Posterior cingulate gyrus (tissue), 11 donors: ENCODE results near the gene DYNLT3.
A peak's percentile ranks its signal among the peaks of the same experiment; 100 is the strongest.

ENCODE experiments used
- DNase-seq, 10 donors: peaks; one replicate each; pipeline versions ENCODE4 v3.0.0 to v3.0.0-alpha.2; 2020 to 2021; ENCODE audit warnings: mixed read lengths in 3 of 10
- intact Hi-C: fragments of 100-400 bp; cut with DNase I; formaldehyde crosslinking; loops from one replicate; pipeline ENCODE4 v1.15.1; 2023

DYNLT3 gene, protein sequence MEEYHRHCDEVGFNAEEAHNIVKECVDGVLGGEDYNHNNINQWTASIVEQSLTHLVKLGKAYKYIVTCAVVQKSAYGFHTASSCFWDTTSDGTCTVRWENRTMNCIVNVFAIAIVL

DNA sequence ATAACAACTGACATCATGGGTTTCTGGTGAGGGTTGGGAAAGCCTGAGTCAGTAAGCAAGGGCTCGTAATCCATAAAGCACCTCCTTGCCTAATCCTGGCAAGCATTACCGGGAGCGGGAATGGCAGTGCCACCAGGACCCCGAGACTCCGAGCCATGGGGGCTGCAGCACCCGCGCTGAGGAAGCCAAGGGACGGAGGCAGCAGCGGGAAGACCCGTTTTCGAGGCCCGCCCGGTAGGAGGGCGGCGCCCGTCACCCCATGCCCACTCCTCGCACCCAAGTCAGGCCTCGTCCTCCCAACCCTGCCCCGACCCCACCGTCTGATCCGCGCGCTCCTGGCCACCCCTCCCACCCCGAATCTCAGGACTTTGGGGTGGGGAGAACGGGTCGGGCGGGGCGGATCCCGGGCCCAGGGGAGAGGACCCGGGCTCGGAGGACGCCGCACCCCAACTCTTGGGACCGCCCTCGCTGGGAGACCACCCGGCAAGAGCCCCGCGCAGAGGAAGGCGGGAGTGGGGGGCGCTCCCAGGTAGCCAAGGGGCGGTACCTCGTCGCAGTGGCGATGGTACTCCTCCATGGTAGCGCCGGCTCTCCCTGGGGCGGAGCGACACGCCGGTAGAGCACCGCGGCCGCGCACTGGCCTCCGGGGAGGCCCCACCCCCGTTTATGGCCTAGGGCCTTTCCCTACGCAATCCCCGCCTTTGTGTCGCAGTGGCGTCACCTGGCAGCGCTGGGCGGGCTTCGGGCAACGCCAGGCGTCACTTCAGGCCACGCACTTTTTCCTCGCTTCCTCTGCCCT, at the start of gene DYNLT3:
Gene DYNLT3, minus strand, starts transcription at position 638 of the 799 bp plus-strand sequence. Its CDS starts 61 bp downstream, at position 577.
- DNase-seq: peak; percentile 51 to 96 (median 68)
- intact Hi-C loops: no loop called here

DNA sequence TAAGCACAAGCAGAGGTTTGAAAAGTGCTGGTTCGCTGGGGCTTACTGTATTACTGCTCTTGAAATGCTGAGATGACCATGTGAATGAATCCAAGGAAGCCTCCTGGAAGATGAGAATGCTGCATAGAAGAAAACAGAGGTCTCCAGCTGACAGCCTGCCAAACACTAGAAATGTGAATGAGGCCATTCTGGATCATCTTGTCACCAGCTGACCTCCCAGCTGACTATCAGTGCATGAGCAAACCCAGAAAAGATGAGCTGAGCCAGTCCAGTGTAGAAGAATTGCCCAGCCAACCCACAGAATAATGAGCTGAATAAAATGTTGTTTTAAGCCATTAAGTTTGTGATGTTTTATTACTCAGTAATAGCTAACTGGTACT, 49.1 kb upstream of the DYNLT3 start:
- intact Hi-C loops: no loop called here
- DNase-seq: peak in 2 of 10 donors; percentile 1 to 9

DNA sequence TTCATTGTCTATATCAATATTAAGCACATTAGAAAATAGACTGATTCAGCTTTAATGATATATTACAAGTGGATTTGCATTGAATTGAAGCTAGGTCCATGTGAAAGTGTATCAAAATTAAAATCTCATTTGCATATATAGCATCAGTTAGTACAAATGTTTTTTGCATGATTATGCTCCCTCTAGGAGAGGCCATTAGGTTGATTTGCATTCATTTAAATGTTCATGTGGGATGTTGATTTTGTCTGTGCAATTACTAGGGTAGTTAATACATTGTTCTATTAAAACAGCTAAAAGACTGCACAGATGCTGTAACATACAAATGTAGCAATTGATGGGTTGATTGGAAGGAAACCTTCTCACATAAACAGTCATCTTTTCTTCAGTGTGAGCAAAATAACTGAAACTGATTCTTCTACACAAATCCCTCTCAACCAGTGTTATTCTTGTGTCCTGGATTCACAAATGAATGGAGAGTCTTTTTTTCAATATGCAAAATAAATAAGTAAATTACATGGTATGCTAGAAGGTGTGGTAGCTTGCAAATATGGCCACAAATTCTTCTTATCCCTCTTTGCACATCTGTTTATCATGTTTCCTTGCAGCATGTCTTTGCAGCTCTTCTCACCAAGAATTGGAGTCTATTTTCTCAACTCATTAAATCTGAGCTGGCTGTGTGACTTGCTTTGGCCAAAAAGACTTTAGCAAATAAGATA, 48.6 kb upstream of the DYNLT3 start:
- intact Hi-C loops: no loop called here
- no peak for DNase-seq

DNA sequence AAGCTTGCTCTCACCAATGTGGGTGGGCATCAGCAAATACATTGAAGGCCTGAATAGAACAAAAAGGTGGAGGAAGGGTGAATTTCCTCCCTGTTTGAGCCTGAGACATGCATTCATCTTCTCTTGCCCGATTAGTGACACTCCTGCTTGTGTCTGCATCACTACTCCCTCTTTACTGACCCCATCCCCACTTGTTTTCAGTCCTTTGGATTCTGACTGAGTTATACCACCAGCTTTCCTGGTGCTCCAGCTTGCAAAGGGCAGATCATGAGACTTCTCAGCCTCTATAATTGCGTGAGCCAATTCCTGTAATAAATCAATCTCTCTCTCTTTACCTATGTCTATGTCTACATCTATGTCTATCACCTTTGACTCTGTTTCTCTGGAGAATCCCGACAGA, 47.4 kb upstream of the DYNLT3 start:
- intact Hi-C loops: no loop called here
- no peak for DNase-seq

DNA sequence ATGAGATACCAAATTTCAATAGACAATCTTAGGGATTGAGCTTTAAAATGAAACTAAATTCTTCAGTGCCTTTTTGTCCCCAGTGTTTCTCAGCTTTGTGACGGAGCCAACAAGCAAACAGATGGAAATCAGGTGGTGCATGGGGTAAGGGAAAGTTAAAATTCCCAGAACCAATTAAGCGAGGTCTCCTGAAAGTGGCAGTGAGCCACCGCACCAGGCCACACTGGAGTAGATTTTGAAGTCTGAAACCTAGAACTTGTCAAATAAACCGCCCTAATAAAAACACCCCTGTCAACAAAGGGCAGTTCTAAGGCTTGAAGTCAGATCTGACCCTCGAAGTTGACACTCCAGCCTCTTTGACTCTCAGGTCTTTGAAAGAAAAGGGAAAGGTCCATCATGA, 40.6 kb upstream of the DYNLT3 start:
- no peak for DNase-seq
- intact Hi-C loops: no loop called here

DNA sequence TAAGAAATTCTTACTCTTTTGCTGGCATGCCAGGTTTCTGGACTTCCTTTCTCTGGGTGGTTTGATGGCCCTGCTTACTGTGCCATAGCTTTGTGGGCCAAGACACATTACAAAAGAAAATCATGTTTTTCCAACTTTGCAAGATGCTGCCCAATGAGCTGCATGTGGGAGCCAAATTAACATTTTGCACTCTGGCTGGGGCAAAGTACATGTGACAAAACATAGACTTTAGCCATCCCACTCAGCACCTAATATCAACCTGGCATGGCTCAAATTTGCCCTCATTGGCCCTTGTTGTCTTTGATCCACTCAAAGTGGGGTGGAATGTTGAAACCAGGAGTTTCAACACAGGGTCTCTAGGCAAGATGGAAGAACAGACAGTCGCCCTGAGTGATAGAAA, 40.0 kb upstream of the DYNLT3 start:
- intact Hi-C loops: no loop called here
- DNase-seq: no peak

DNA sequence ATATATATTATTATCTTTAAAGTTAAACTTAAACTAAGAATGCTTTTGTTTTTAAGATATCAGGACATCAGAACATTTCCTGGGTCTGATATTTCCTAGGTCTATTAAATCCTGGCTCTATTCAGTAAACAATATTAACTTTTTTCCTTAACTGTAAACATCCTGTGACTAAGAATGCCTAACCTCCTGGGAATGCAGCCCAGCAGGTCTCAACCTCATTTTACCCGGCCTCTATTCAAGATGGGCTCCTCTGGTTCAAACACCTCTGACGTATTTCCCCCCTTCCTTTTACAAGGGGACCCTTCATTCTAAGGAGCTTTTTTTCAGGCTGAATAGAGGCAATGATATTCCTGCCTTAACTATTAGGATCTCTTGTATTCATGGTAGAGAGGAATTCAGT, 35.8 kb upstream of the DYNLT3 start:
- intact Hi-C loops: no loop called here
- no peak for DNase-seq

DNA sequence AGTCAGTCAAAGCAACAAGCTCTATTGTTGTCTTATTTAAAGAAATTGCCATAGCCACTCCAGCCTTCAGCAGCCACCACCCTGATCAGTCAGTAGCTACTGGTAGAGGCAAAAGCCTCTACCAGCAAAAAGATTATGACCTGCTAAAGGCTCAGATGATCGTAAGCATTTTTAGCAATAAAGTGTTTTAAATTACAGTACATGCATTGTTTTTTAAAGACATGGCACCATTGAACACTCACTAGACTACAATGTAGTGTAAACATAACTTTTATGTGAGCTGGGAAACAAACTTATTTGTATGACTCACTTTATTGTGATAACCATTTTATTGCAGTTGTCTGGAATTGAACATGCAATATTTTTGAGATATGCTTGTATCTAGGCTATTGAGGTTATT, 32.3 kb upstream of the DYNLT3 start:
- DNase-seq: no peak
- intact Hi-C loops: no loop called here

DNA sequence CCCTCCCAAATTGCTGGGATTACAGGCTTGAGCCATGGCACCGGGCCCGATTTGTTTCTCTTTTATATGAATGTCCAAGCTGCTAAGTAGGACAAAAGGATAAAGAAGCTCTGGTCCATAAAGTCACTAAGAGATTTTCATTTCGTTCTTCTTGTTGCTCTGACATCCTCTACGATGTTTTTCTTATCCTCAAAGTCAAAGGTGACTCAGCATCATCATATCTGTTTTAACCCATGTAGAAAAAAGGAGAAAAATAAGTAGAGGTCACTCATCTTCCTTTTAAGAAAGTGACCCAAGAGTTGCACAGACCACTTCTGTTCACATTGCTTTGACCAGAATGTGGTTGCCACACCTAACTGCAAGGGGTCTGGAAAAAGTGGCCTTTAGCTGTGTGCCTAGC, 29.3 kb upstream of the DYNLT3 start:
- DNase-seq: peak in 1 of 10 donors; percentile 35
- intact Hi-C loops: no loop called here

DNA sequence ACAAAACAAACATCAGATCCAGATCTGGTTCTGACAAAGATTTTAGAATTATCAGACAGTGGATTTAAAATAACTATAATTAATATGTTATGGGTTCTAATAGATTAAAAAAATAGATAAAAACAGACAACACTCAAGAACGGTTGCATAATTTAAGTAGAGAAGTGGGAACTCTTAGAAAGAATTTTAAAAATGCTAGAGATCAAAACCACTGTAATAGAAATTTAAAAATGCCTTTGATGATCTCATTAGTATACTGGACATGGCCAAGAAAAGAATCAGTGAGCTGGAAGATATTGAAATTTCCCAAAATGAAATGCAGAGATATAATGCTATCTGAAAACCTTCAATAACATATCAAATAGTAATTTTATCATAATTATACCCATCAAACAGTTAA, 28.3 kb upstream of the DYNLT3 start:
- intact Hi-C loops: no loop called here
- DNase-seq: no peak

DNA sequence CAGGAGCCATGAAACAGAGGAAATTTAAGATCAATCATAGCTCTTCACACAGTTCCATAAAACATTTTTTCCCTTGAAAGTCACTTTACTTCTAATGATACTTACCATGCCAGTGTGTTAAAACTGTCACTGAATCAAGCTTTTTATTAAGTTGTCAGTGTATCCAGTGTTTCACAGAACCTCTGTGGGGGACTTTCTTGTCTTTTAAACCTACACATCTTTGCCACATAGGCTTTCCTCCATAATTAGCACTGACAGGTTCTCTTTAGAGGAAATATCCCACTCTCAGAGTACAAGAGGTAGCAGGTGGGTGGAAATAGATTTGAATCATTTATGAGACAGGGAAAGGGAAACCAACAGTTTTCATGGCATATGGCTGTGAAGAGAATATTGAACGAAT, 25.8 kb upstream of the DYNLT3 start:
- no peak for DNase-seq
- intact Hi-C loops: no loop called here

DNA sequence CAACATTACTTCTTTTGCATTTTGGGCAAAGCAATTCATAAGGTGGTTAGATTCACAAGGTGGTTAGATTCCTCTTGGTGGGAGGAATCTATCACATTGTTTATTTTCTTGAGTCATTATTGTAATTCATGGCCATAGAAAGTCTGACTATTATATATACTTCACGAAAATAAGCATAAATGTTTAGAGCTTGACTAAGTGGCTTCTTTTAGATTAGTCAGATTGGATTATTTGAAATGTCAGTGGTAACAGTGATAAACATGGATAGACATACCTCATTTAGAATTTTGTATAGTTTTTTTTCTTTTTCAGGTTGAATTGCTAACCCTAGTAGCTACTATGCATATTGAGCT, 24.9 kb upstream of the DYNLT3 start:
- intact Hi-C loops: no loop called here
- DNase-seq: no peak

DNA sequence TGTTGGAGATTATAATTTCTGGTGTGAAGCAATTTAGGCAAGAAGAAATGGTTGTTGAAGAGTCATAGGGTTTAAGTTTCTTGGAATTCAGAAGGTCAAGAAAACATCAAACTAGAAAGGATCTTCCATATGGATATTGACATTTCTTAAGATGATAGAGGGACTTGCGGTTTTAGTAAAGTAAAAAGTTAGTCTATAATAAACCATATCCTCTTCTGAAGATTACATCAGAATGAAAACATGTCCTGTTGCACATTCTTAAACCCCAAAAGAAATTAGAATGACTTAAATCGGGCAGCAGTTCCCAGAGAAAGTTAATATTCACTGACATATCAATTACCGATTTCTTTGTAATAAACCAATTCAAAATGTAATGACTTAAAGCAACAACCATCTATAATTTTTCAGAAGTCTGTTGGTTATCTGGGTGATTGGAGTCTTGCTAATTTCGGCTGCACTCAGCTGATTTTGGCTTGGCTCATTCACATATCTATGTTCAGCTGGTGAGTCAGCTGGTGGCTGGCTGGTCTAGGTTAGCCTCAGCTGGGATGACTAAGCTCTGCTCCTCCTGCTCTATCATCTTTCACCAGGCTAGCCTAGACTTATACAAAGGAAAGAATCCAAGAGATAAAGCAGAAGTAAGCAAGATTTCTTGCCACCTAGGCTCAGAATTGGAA, 24.4 kb upstream of the DYNLT3 start:
- intact Hi-C loops: no loop called here
- peak in 7 of 10 donors; percentile 6 to 81 (median 33) for DNase-seq

DNA sequence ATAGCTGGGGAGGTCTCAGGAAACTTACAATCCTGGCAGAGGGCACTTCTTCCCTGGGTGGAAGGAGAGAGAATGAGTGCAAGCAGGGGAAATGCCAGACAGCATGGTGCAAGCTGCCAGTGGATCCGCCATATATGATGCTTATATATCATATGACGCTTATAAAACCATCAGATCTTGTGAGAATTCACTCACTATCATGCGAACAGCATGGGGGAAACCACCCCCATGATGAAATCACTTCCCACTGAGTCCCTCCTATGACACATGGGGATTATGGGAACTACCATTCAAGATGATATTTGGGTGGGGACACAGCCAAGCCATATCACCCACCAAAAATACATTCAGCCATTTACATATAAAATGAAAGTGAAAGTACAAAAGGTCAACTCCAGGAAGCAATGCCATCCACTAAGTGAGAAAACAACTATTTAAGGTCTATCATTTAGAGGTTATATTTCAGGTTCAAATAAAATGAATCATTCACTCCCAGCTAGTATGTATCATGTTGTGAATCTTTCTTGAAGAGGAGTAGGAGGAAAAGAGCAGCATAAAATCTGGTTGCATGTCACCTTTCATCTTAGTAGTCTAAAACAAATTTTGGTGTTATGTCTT, 20.3 kb upstream of the DYNLT3 start:
- no peak for DNase-seq
- intact Hi-C loops: no loop called here

DNA sequence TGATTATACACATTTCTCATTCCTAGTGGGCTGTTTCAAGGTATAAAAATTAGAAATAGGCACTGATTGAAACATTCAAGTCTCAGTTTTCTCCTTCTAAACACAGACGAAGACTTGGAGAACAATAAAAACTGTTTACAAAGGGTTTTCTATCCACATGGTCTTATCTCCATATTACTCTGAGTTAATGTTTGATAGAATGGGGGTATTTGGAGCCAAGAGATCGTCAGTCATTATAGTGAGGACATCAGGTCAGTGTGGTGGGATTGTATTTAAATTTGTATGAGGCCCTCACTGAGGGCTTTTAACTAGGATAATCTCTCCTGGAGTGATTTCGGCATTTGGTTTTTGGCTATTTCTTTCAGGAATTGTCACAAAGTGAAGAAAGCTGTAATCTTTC, 16.4 kb upstream of the DYNLT3 start:
- intact Hi-C loops: no loop called here
- DNase-seq: no peak

DNA sequence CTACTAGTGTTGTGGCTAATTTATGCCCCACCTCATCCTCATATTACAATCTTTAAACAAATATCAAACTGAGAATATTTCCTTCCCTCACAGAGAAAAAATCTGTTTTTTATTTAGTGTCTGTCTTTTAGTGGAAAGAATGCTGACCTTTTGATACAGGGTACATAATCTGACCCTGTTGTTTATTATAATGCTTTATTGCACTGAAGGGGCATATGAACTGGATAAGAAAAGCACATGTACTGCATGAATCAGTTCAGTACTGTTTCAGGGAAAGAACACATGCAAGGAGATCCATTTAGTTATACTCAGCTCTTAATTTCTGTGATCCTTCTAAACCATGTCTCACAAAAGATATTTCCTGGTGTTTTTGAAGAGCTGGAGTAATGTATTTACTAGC, 15.5 kb upstream of the DYNLT3 start:
- intact Hi-C loops: no loop called here
- DNase-seq: no peak

DNA sequence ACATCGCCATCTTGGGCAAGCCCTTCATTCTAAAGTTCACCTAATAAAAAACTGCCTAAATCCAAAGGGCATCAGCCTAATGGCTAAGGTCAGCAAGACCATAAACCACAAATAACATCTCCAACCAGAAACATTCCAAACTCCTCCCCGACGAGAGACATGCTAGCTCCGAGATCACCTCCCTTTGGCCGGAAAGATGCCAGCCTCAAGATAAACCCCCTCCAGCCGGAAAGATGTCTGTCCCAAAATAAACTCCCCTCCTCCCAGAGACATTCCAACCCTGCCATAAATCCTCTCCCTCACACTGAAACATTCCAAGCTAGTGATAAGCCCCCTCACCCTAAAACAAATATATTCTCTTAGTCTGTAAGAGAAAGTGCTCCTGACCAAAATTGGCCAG, 13.3 kb upstream of the DYNLT3 start:
- intact Hi-C loops: no loop called here

DNA sequence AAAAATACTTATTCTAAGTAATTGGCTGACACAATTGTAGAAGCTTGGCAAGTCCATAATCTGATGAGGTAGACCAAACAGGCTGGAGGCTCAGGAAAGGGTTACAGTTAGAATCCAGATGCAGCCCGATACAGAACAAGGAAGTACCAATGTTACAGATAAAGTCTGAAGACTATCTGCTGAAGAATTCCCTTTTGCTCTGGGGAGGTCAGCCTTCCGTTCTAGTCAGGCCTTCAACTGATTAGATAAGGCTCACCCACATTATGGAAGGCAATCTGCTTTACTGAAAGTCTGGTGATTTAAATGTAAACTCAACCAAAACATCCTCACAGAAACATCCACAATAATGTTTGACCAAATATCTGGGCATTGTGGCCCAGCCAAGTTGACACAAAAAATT, 7.4 kb upstream of the DYNLT3 start:
- DNase-seq: no peak
- intact Hi-C loops: no loop called here

More for the DNA sequence above, 13.3 kb upstream of the DYNLT3 start:
- no peak for DNase-seq

DNA sequence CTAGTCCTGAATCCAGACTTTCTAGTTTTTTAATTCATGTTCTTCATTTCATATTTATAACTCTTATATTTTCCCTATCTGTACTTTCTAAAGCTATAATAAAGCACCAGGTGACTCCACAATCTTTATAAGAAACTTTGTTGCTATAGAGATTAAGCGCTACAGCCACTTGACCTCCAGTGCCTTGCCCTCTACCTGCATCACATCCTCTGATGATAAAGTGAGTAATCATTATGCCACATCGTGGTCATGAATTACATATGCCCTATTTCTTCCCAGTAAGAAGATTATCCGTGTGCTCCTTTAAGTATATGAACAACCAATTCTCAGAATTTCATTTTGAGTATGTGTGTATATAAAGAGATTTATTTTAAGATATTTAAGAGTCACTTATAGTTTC, 6.8 kb upstream of the DYNLT3 start:
- intact Hi-C loops: no loop called here
- no peak for DNase-seq

DNA sequence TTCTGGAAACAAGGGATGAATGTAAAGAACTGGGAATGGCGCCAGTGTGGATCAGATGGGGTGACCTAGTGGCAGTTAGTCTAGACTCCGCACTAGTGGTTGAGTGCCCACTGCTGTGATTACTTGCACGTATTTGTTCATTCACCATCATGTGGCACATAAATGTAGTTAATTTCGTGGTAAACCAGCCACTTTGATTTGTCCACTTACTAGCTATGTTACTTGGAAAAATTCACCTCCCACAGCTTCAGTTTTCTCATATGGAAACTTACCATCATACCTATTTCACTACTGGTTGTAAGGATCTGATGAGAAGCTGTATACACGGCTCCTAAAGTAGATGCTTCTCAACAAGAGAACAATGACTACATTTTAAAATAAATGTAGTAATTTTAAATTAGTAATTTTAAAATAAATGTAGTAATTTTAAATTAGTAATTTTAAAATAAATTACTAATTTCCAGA, 394 bp upstream of the DYNLT3 start:
- intact Hi-C loops: no loop called here

DNA sequence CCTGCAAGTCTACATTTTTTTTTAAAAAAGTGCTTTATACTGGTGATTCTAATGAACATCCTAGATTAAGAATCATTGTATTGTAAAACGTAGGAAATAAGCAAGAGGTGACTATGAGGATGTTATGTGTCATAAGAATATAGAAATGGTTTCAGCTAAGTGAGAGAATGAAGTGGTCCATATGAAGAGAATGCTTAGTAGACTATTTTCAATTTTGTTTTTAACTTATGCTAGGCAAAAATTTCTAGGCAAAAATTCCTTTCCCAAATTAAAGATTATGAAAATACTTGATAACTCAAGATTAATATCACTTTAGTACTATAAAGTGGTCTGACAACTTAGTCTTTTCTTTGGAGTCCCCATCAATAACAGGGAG, 825 bp downstream of the DYNLT3 start:
- intact Hi-C loops: no loop called here
- no peak for DNase-seq

More for the DNA sequence above, 394 bp upstream of the DYNLT3 start:
- no peak for DNase-seq
